Measurements from ENCODE around the gene CDKN1C. TPM values are rescaled to one million over a fixed set of nuclear protein-coding genes. Genes with fewer than 3 reads are reported as not detected.

Gene CDKN1C
- total RNA-seq: 36.1 and 86.5 TPM in 2 replicates

GRCh38 chr11:2885678-2886081 lies at the start of gene CDKN1C:
Gene CDKN1C (minus strand): TSS chr11:2885775. CDS start chr11:2885456, 319 bp downstream.

GRCh38 chr11:2928605-2929530 lies 43.3 kb upstream of the CDKN1C start, which contains the start of gene PHLDA2:
Gene PHLDA2 (minus strand): TSS chr11:2929420. CDS start chr11:2929364, 56 bp downstream.

Other genes starting within 250 kb of the CDKN1C start
- 0.54 and 0.60 TPM in 2 replicates for gene KCNQ1OT1, start 185.8 kb downstream of the CDKN1C start, total RNA-seq
- gene PHLDA2, start 43.6 kb upstream of the CDKN1C start, total RNA-seq: 0.95 and 0.98 TPM in 2 replicates
- gene NAP1L4, start 106.6 kb upstream of the CDKN1C start, total RNA-seq: 99.6 and 156 TPM in 2 replicates
- gene CARS1, start 171.6 kb upstream of the CDKN1C start, total RNA-seq: 31.6 and 33.4 TPM in 2 replicates